ENCODE data around the gene PITX1.

DNA sequence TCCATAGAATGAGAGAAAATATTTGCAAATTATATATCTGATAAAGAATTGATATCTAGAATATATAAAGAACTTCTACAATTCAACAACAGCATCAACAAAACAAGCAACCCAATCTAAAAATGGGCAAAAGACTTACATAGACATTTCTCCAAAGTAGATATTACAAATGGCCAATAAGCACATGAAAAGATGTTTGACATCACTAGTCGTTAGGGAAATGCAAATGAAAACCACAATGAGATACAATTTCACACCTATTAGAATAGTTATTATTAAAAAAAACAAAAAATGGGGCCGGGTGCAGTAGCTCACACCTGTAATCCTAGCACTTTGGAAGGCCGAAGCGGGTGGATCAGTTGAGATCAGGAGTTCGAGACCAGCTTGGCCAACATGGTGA is 41.9 kb downstream of the PITX1 start:
- TF ChIP-seq, protein P1, sequence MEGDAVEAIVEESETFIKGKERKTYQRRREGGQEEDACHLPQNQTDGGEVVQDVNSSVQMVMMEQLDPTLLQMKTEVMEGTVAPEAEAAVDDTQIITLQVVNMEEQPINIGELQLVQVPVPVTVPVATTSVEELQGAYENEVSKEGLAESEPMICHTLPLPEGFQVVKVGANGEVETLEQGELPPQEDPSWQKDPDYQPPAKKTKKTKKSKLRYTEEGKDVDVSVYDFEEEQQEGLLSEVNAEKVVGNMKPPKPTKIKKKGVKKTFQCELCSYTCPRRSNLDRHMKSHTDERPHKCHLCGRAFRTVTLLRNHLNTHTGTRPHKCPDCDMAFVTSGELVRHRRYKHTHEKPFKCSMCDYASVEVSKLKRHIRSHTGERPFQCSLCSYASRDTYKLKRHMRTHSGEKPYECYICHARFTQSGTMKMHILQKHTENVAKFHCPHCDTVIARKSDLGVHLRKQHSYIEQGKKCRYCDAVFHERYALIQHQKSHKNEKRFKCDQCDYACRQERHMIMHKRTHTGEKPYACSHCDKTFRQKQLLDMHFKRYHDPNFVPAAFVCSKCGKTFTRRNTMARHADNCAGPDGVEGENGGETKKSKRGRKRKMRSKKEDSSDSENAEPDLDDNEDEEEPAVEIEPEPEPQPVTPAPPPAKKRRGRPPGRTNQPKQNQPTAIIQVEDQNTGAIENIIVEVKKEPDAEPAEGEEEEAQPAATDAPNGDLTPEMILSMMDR (IDR thresholded peaks at IDR 0.05), result no peak
- no peak for TF ChIP-seq ZFX (IDR thresholded peaks at IDR 0.05; ENCODE audit: borderline replicate concordance)
